ENCODE data around the gene CMSS1. TPM values are rescaled to one million over a fixed set of nuclear protein-coding genes. Genes with fewer than 3 reads are reported as not detected.

CMSS1 gene
- total RNA-seq, 1 experiment from 2014 or later = 64.1 TPM

DNA sequence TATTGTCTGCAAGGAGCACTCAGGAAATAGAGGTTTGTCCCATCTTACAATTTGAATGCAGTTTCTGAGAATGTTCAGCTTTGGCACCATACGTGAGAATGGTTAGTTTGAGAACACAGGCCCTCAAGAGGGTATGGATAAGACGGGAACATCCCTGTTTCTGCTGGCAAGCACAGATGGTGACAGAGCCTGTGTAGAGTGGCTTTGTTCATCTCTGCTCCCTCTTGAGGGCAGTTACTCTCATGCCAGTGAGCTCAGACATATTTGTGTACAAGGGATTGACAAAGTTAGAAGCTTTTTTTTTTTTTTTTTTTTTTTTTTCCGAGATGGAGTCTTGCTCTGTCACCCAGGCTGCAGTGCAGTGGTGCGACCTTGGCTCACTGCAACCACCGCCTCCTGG is 368.2 kb downstream of the CMSS1 start:
- no peaks in the 10 kb centered on the region for H3K4me1 ChIP-seq (ENCODE audit: control insufficient read depth in 1 of 2, insufficient read depth in 2 of 2, low read length in 2 of 2)
- no peaks in the 10 kb centered on the region for H4K20me1 ChIP-seq (ENCODE audit: insufficient read depth)
- no peak overlapping the region for H3K9ac ChIP-seq (ENCODE audit: low read length)
- ChIA-PET RAD21 (ENCODE audit: low non-redundant PET in 1 of 2, low total read pairs in 2 of 2, uncharacterized antibody in 2 of 2, unreplicated experiment in 2 of 2) (no interaction called here), POLR2A (no interaction called here), CTCF (no interaction called here)
- H3K4me2 ChIP-seq (ENCODE audit: low read length) = no peak overlapping the region
- H3K27me3 ChIP-seq (ENCODE audit: insufficient read depth, low read length) = no peaks in the 10 kb centered on the region
- intact Hi-C loops (cut with micrococcal nuclease) = no loop called here
- TF ChIP-seq, protein P1, sequence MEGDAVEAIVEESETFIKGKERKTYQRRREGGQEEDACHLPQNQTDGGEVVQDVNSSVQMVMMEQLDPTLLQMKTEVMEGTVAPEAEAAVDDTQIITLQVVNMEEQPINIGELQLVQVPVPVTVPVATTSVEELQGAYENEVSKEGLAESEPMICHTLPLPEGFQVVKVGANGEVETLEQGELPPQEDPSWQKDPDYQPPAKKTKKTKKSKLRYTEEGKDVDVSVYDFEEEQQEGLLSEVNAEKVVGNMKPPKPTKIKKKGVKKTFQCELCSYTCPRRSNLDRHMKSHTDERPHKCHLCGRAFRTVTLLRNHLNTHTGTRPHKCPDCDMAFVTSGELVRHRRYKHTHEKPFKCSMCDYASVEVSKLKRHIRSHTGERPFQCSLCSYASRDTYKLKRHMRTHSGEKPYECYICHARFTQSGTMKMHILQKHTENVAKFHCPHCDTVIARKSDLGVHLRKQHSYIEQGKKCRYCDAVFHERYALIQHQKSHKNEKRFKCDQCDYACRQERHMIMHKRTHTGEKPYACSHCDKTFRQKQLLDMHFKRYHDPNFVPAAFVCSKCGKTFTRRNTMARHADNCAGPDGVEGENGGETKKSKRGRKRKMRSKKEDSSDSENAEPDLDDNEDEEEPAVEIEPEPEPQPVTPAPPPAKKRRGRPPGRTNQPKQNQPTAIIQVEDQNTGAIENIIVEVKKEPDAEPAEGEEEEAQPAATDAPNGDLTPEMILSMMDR (IDR thresholded peaks at IDR 0.05 in 2 of 3, conservative IDR thresholded peaks at IDR 0.05 in 1 of 3; ENCODE audit: borderline replicate concordance in 1 of 3, insufficient read depth in 1 of 3, low read depth in 2 of 3, low read length in 2 of 3) = 0 out of 6 replicates have a peak, but pooled peaks of 1 of the 3 experiments have one; percentile 3
- TF ChIP-seq TCF7L2 (IDR thresholded peaks at IDR 0.05; ENCODE audit: borderline replicate concordance, extremely low read depth, insufficient read depth, insufficient read length) = no peak
- H3K9me2 ChIP-seq (ENCODE audit: insufficient read depth) = no peaks in the 10 kb centered on the region
- H3K79me2 ChIP-seq (ENCODE audit: insufficient read depth, low read length) = no peaks in the 10 kb centered on the region
- no TSS peak for BruUV-seq (replicated peaks)
- no peak overlapping the region for H3K27ac ChIP-seq (ENCODE audit: low read depth, low read length)
- no peak overlapping the region for H2AFZ ChIP-seq (ENCODE audit: low read depth, low read length, poor library complexity, severe bottlenecking)
- H3K4me3 ChIP-seq (replicated peaks in 1 of 2; ENCODE audit: low read depth in 1 of 2, low read length in 2 of 2) = no peak overlapping the region
- H3K36me3 ChIP-seq (ENCODE audit: control insufficient read depth in 1 of 2, insufficient read depth in 2 of 2, low read length in 2 of 2) = no peaks in the 10 kb centered on the region
- no peaks in the 10 kb centered on the region for H3K9me3 ChIP-seq (ENCODE audit: control insufficient read depth in 1 of 2, insufficient read depth in 1 of 2, low read depth in 1 of 2, low read length in 2 of 2)
- ATAC-seq = peak; percentile 60; the same call in 1 of the 2 replicates
- no peak for DNase-seq (ENCODE audit: low read depth, low spot score)

DNA sequence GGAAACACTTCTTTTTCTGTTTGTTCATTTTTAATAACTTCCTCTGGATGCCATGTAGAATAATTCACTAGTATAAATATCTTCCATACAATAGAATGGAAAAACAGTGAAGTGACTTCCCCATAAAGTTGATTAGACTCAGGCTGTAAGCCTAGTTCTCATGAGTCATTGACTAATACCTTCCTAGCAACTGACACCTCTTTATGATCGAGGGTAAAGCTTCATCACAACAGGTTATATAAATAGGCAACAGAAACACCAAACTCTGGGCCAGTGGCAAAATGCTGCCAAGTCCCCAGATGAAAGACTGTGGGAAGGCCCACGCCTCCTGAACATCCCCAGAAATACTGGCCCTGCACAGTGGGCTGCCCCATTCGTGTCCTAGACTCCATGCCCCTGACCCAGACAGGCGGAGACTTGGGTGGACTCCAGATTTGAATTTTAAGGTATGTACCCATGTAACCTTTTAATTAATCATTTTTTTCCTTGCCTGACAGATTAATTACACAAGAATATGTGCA is 371.8 kb downstream of the CMSS1 start:
- Histone ChIP-seq H4K20me1 (ENCODE audit: insufficient read depth) (no peaks in the 10 kb centered on the region), H3K27ac (ENCODE audit: low read depth, low read length) (no peak overlapping the region), H3K36me3 (ENCODE audit: control insufficient read depth in 1 of 2, insufficient read depth in 2 of 2, low read length in 2 of 2) (no peaks in the 10 kb centered on the region), H3K9ac (ENCODE audit: low read length) (no peak overlapping the region), H3K27me3 (ENCODE audit: insufficient read depth, low read length) (no peaks in the 10 kb centered on the region), H3K4me1 (ENCODE audit: control insufficient read depth in 1 of 2, insufficient read depth in 2 of 2, low read length in 2 of 2) (no peaks in the 10 kb centered on the region), H3K79me2 (ENCODE audit: insufficient read depth, low read length) (no peaks in the 10 kb centered on the region), H2AFZ (ENCODE audit: low read depth, low read length, poor library complexity, severe bottlenecking) (no peak overlapping the region), H3K9me2 (ENCODE audit: insufficient read depth) (no peaks in the 10 kb centered on the region), H3K4me2 (ENCODE audit: low read length) (no peak overlapping the region), H3K4me3 (replicated peaks in 1 of 2; ENCODE audit: low read depth in 1 of 2, low read length in 2 of 2) (no peak overlapping the region), H3K9me3 (ENCODE audit: control insufficient read depth in 1 of 2, insufficient read depth in 1 of 2, low read depth in 1 of 2, low read length in 2 of 2) (no peaks in the 10 kb centered on the region)
- ChIA-PET POLR2A (no interaction called here), CTCF (no interaction called here), RAD21 (ENCODE audit: low non-redundant PET in 1 of 2, low total read pairs in 2 of 2, uncharacterized antibody in 2 of 2, unreplicated experiment in 2 of 2) (no interaction called here)
- ATAC-seq (no peak), DNase-seq (ENCODE audit: low read depth, low spot score) (no peak)
- intact Hi-C loops (cut with micrococcal nuclease) = no loop called here
- no TSS peak for BruUV-seq (replicated peaks)
- TF ChIP-seq SRF (IDR thresholded peaks at IDR 0.05; ENCODE audit: low read depth) (no peak), TCF7L2 (IDR thresholded peaks at IDR 0.05; ENCODE audit: borderline replicate concordance, extremely low read depth, insufficient read depth, insufficient read length) (no peak), CBX3 (IDR thresholded peaks at IDR 0.05; ENCODE audit: low read depth) (no peak), CEBPB (IDR thresholded peaks at IDR 0.05; ENCODE audit: low read depth) (no peak), SP1 (IDR thresholded peaks at IDR 0.05; ENCODE audit: low read depth) (no peak)
